Measurements from ENCODE around the gene UBN1.

DNA sequence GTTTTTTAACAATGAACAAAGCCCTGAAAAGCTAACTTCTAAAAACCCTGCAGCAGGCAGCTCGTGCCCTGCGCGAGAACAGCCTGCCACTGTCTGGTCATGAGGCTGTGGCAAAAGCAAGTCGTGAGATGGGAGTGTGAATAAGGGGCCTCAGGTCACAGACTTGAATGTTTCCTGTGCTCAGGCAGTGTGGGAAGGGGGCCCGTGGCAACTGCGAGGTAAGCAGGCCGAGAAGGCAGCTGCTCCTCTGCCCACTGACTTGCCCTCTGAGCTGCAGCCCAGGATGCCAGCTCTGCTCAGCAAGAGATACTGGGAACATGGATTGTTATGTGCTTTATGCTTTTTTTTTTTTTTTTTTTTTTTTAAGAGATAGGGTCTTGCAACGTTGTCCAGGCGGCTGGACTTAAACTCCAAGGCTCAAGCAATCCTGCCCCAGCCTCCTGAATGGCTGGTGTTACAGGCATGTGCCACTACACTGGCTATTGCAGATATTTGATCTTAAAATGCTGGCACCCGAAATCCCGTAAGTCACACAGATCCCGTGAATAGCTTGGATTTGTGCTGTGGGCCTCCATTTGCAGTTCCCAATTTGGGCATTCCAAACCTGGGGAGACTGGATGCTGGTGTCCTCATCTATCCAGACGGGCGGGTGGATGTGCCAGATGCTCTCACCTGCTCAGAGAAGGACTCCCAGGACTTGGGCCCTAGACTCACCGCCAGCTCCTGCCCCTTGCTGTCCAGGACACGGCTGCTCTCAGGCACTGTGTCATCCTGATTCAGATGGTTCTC lies 44.0 kb downstream of the UBN1 start:
- TF ChIP-seq EP300 (IDR thresholded peaks at IDR 0.05) (no peak), POLR2A (IDR thresholded peaks at IDR 0.05; ENCODE audit: low read depth) (no peak)
- TF ChIP-seq, protein P1, sequence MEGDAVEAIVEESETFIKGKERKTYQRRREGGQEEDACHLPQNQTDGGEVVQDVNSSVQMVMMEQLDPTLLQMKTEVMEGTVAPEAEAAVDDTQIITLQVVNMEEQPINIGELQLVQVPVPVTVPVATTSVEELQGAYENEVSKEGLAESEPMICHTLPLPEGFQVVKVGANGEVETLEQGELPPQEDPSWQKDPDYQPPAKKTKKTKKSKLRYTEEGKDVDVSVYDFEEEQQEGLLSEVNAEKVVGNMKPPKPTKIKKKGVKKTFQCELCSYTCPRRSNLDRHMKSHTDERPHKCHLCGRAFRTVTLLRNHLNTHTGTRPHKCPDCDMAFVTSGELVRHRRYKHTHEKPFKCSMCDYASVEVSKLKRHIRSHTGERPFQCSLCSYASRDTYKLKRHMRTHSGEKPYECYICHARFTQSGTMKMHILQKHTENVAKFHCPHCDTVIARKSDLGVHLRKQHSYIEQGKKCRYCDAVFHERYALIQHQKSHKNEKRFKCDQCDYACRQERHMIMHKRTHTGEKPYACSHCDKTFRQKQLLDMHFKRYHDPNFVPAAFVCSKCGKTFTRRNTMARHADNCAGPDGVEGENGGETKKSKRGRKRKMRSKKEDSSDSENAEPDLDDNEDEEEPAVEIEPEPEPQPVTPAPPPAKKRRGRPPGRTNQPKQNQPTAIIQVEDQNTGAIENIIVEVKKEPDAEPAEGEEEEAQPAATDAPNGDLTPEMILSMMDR (IDR thresholded peaks at IDR 0.05), result no peak

All from esophagus muscularis mucosa (tissue), 4 donors.